ENCODE results near the gene FLYWCH2. TPM values are rescaled to one million over a fixed set of nuclear protein-coding genes. Genes with fewer than 3 reads are reported as not detected.

FLYWCH2 gene
- total and polyA plus RNA-seq, 2 of the 4 experiments (the other 2 are of a cell fraction), result 42.3 to 66.3 TPM

- H4K8ac ChIP-seq (ENCODE audit: low read depth in 2 of 2, low read length in 2 of 2), result no peak overlapping the region
- no peak overlapping the region for H4K91ac ChIP-seq (ENCODE audit: insufficient read depth, low read depth, low read length)
- H4K5ac ChIP-seq (ENCODE audit: low read depth, low read length), result no peak overlapping the region
- peak overlapping the region; percentile 32 for H2AFZ ChIP-seq (replicated peaks; ENCODE audit: low read length, poor library complexity)
- DNase-seq, result no peak
- no peak for TF ChIP-seq USF2 (IDR thresholded peaks at IDR 0.05; ENCODE audit: low read depth, low read length)
- no peak for TF ChIP-seq MXI1 (IDR thresholded peaks at IDR 0.05; ENCODE audit: borderline replicate concordance, low read depth, low read length)
- TF ChIP-seq POLR2A (IDR thresholded peaks at IDR 0.05; ENCODE audit: low read depth, low read length), result no peak
- no peak for TF ChIP-seq RFX5 (IDR thresholded peaks at IDR 0.05; ENCODE audit: low read depth, low read length)
- TF ChIP-seq CHD1 (IDR thresholded peaks at IDR 0.05; ENCODE audit: low read depth, low read length), result no peak
- no peak for TF ChIP-seq CEBPB (IDR thresholded peaks at IDR 0.05; ENCODE audit: low read depth, low read length)
- TF ChIP-seq MAZ (IDR thresholded peaks at IDR 0.05; ENCODE audit: borderline replicate concordance, low read depth, low read length), result no peak
- TF ChIP-seq CTCF (conservative IDR thresholded peaks at IDR 0.05; ENCODE audit: low read depth, low read length), result no peak
- TF ChIP-seq BHLHE40 (IDR thresholded peaks at IDR 0.05; ENCODE audit: low read depth, low read length), result no peak
- H2BK120ac ChIP-seq (ENCODE audit: low read depth, low read length), result no peak overlapping the region
- H3K4me1 ChIP-seq (ENCODE audit: control insufficient read depth, insufficient read depth, low read length), result no peaks in the 10 kb centered on the region
- ChIA-PET POLR2A (ENCODE audit: unreplicated experiment) (no interaction called here), CTCF (no interaction called here)
- no peaks in the 10 kb centered on the region for H3K9me1 ChIP-seq (ENCODE audit: insufficient read depth, low read length)
- no peak overlapping the region for H3K4me2 ChIP-seq (ENCODE audit: low read depth, low read length)
- no peak overlapping the region for H3K56ac ChIP-seq (ENCODE audit: extremely low read depth, insufficient read depth, low read length)
- H3K4me3 ChIP-seq (ENCODE audit: insufficient read depth, low read depth, low read length), result no peak overlapping the region
- no peak overlapping the region for H3K4ac ChIP-seq (ENCODE audit: low read depth, low read length)
- no peak overlapping the region for H2BK20ac ChIP-seq (ENCODE audit: low read depth, low read length)
- H3K9me3 ChIP-seq (ENCODE audit: control insufficient read depth, insufficient read depth, low read length), result no peaks in the 10 kb centered on the region
- H3K14ac ChIP-seq (replicated peaks; ENCODE audit: low read depth, low read length), result no peak overlapping the region
- in situ Hi-C loops (cut with MboI; ENCODE audit: low sequenced_read_pairs) (no loop called here), intact Hi-C loops (cut with micrococcal nuclease) (no loop called here), dilution Hi-C loops (cut with HindIII; ENCODE audit: low sequenced_read_pairs, unreplicated experiment) (no loop called here)
- H3K9ac ChIP-seq (ENCODE audit: low read depth, low read length), result no peak overlapping the region
- no peak for ATAC-seq (ENCODE audit: low read depth)
- H3K23ac ChIP-seq (ENCODE audit: low read depth, low read length), result no peak overlapping the region
- no TSS peak for BruUV-seq (replicated peaks)
- no peak overlapping the region for H2AK9ac ChIP-seq (replicated peaks; ENCODE audit: low read depth, low read length, poor library complexity)
- peaks cover 70% of the 10 kb centered on the region for H3K36me3 ChIP-seq (ENCODE audit: control insufficient read depth, insufficient read depth, low read length)
- no peak overlapping the region for H2BK5ac ChIP-seq (ENCODE audit: low read depth, low read length, poor library complexity, severe bottlenecking)
- no peaks in the 10 kb centered on the region for H3K27me3 ChIP-seq (ENCODE audit: control insufficient read depth, insufficient read depth, low read length)
- 100% methylated on average over 8 of the region's 24 CpGs; no CpG with 5 or more reads in 1 of the 2 experiments for WGBS, 2 experiments (ENCODE audit: extremely low coverage in 2 of 2, insufficient read length in 1 of 2)
- H2AK5ac ChIP-seq (ENCODE audit: low read depth, low read length), result no peak overlapping the region
- H4K20me1 ChIP-seq (ENCODE audit: insufficient read depth, low read length), result no peaks in the 10 kb centered on the region
- H2BK15ac ChIP-seq (ENCODE audit: low read depth, low read length), result no peak overlapping the region
- no peak overlapping the region for H3K18ac ChIP-seq (ENCODE audit: low read depth, low read length)
- H3K79me1 ChIP-seq (ENCODE audit: low read depth in 1 of 2, low read length in 2 of 2), result peaks cover 0 to 3% of the 10 kb centered on the region in 2 experiments; a peak in 1 of 4 replicates
- no peak overlapping the region for H3K27ac ChIP-seq (ENCODE audit: insufficient read depth, low read length)
Measured at GRCh38 chr16:2937170-2937569, 54.2 kb downstream of the FLYWCH2 start.
